Esophagus muscularis mucosa (tissue), 4 donors: ENCODE data around the gene EARS2. TPM values are rescaled to one million over a fixed set of nuclear protein-coding genes. Genes with fewer than 3 reads are reported as not detected.
A peak's percentile ranks its signal among the peaks of the same experiment; 100 is the strongest.

ENCODE experiments used
- DNase-seq: peaks from one replicate; pipeline ENCODE4 v3.0.0-alpha.2; 2017; ENCODE audit errors: extremely low spot score
- H3K27ac ChIP-seq, 4 donors: fragments of 200-600 bp; sonication (generic); replicated peaks in 1 of 4; 1 replicate in 3 of 4; 2 replicates in 1 of 4; pipeline ENCODE4 v1.5.1; 2016 to 2019; ENCODE audit warnings: mild to moderate bottlenecking in 1 of 4
- H3K27me3 ChIP-seq, 4 donors: fragments of 200-600 bp; sonication (generic); one replicate each; pipeline versions ENCODE4 v1.5.1 to v1.6.0; 2016 to 2019
- H3K36me3 ChIP-seq, 4 donors: fragments of 200-600 bp; sonication (generic); one replicate each; pipeline ENCODE4 v1.5.1; 2016 to 2019
- H3K4me1 ChIP-seq, 4 donors: fragments of 200-600 bp; sonication (generic); one replicate each; pipeline ENCODE4 v1.5.1; 2016 to 2019
- H3K4me3 ChIP-seq, 4 donors: fragments of 200-600 bp; sonication (generic); 1 replicate in 2 of 4; 2 replicates in 2 of 4; pipeline ENCODE4 v1.5.1; 2016 to 2019; ENCODE audit warnings: mild to moderate bottlenecking in 4 of 4, moderate library complexity in 1 of 4
- H3K9me3 ChIP-seq, 4 donors: fragments of 200-600 bp; sonication (generic); 1 replicate in 3 of 4; 2 replicates in 1 of 4; pipeline ENCODE4 v1.5.1; 2016 to 2019
- EP300 ChIP-seq: sonication (generic); formaldehyde crosslinking; IDR thresholded peaks from one replicate; pipeline ENCODE4 v1.6.1; 2017; ENCODE audit warnings: antibody characterized with exemption
- POLR2A ChIP-seq: fragments of 450-650 bp; IDR thresholded peaks from one replicate; pipeline ENCODE4 v1.6.1; 2017; ENCODE audit warnings: antibody characterized with exemption, moderate library complexity, mild to moderate bottlenecking, low read depth
- POLR2AphosphoS5 ChIP-seq, 2 donors: sonication (generic); formaldehyde crosslinking; IDR thresholded peaks; one replicate each; pipeline ENCODE4 v1.6.1; 2017; ENCODE audit warnings: antibody characterized with exemption in 2 of 2
- WGBS: methylation state at CpG from one replicate; pipeline ENCODE4 v1.1.5; 2018; 5-methylcytosine and 5-hydroxymethylcytosine counted together
- intact Hi-C: fragments of 100-400 bp; cut with DNase I; formaldehyde crosslinking; loops from one replicate; pipeline ENCODE4 v1.15.1; 2023
- total RNA-seq, 4 donors: library from RNA; depleted of rRNA; stranded (reverse); fragments of >200 nt; gene quantifications; one replicate each; pipeline versions ENCODE4 v1.1.0 to v1.2.1, GENCODE V29; 2016
- TF ChIP-seq, protein P1 (sequence below), 3 experiments: fragments of 200-600 bp in 2 of 3; fragments of 450-650 bp in 1 of 3; sonication (generic) in 2 of 3; IDR thresholded peaks; one replicate each; pipeline ENCODE4 v1.5.1; 2017 to 2019; ENCODE audit warnings: antibody characterized with exemption in 3 of 3, mild to moderate bottlenecking in 2 of 3, moderate library complexity in 1 of 3

Gene EARS2
- 10 to 100 TPM; 14.2 to 24.4 (median 18.2) TPM for total RNA-seq

DNA sequence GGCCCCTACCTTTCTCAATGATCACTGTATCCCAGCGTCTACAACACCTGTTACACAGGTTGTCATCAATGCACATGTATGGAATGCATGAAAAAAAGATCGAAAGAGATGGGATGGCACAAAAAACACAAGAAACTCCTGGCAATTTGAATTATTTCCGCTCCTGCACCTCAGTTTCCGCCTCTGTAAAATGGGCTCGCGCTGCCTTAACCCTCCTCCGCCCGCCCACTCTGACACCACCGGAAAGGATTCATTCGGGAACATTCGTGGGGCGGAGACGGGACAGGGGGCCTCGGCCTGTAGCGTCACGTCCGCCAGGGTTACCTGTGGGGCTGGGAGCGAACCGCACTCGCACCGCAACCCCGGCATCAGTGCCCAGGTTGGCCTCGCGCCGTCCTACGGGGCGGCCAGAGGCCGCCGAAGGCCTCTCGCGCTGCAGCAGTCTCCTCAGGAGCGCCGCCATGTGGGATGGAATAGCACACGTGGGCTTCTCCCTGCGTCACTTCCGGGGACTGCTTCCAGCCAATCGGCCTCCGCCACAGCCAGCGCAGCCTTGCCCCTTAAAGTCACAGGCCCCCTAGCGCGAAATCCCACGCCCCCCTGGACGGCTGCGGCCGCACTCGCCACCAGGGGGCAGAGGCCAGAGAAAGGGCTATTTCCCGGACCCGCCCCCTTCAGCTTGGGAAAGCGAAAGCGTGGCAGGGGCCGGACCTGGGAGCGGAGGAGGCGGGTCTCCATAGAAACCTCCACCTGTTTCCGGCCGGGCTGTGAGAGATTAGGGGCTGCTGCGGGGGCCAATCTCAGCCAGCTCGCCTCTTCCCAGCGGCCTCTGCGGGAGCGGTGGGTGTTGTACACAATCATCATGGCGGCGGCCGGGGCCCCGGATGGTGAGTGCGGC is at the start of gene EARS2, which contains the start of gene UBFD1:
TSS of gene EARS2 (minus strand) at position 470 of the 898 bp plus-strand sequence. CDS start at position 463, 7 bp downstream.
TSS of gene UBFD1 (plus strand) at position 847 of the 898 bp plus-strand sequence. CDS start at position 863, 16 bp downstream.
- WGBS: 4% methylated on average over 29 of the region's 65 CpGs
- Histone ChIP-seq H3K27me3 (no peaks in the 10 kb centered on the region), H3K9me3 (no peaks in the 10 kb centered on the region), H3K4me1 (peaks cover 22 to 49% (median 43%) of the 10 kb centered on the region in 4 donors), H3K36me3 (peaks cover 9 to 46% (median 38%) of the 10 kb centered on the region in 4 donors), H3K27ac (peak within 1 kb of the TSS; percentile 91 to 97 (median 95)), H3K4me3 (peak within 1 kb of the TSS; percentile 80 to 99 (median 94))
- DNase-seq: peak; percentile 100
- TF ChIP-seq POLR2AphosphoS5 (IDR thresholded peaks at IDR 0.05) (peak; percentile 76 to 88), POLR2A (no peak), EP300 (no peak)
- TF ChIP-seq, protein P1, sequence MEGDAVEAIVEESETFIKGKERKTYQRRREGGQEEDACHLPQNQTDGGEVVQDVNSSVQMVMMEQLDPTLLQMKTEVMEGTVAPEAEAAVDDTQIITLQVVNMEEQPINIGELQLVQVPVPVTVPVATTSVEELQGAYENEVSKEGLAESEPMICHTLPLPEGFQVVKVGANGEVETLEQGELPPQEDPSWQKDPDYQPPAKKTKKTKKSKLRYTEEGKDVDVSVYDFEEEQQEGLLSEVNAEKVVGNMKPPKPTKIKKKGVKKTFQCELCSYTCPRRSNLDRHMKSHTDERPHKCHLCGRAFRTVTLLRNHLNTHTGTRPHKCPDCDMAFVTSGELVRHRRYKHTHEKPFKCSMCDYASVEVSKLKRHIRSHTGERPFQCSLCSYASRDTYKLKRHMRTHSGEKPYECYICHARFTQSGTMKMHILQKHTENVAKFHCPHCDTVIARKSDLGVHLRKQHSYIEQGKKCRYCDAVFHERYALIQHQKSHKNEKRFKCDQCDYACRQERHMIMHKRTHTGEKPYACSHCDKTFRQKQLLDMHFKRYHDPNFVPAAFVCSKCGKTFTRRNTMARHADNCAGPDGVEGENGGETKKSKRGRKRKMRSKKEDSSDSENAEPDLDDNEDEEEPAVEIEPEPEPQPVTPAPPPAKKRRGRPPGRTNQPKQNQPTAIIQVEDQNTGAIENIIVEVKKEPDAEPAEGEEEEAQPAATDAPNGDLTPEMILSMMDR (IDR thresholded peaks at IDR 0.05): peak; percentile 90 to 95 (median 93)
- intact Hi-C loops: loop anchor here (2.0 to 5.0 kb wide), 3 partner anchors 40 to 86 kb away; partner anchors contain the start of gene NDUFAB1

DNA sequence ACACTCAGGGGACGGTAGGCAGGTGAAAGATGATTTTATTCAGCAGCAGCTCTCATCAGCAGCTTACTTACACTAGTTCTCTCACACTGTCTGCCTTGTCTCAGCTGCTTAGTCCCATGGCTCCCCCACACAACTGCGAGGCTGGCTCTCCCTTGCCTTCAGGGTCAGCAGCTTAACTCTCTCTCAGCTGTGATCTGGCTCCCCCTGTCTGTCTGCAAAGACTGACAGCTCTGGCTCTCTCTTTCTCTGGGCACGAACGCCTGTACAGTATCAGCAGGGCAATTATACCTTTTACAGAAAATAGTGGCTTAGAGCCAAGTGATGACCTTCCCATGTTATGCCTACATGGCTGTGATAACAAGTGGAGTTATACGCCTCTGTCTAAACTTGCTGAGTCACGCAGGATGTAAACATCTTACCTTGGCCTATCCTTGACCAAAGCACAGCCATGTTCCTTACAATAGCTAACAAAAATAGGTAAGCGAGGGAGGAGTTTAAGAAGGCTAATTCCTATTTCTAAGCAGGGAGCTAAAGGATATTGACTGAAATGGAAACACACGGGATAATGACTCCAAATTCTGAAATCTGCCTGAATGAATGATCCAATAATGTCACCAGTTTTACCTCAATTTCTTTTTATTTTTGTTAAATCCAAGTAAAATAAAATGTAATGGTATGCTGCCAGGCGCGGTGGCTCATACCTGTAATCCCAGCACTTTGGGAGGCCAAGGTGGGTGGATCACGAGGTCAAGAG is 40.0 kb upstream of the EARS2 start:
- Histone ChIP-seq H3K27me3 (no peaks in the 10 kb centered on the region), H3K9me3 (no peaks in the 10 kb centered on the region), H3K36me3 (peaks cover 2 to 36% (median 25%) of the 10 kb centered on the region in 4 donors), H3K4me1 (peaks cover 24 to 33% (median 26%) of the 10 kb centered on the region in 4 donors), H3K4me3 (peak overlapping the region in 1 of 4 donors; percentile 99), H3K27ac (no peak overlapping the region)
- no peak for DNase-seq
- WGBS: 78% methylated on average over 11 of the region's 11 CpGs
- TF ChIP-seq, protein P1 (IDR thresholded peaks at IDR 0.05): no peak
- no peak for TF ChIP-seq POLR2AphosphoS5 (IDR thresholded peaks at IDR 0.05)
- no peak for TF ChIP-seq EP300
- no peak for TF ChIP-seq POLR2A
- intact Hi-C loops: loop anchor here (5.0 kb wide), 1 partner anchor 40 kb away; the partner anchor contains the start of genes EARS2 and UBFD1

DNA sequence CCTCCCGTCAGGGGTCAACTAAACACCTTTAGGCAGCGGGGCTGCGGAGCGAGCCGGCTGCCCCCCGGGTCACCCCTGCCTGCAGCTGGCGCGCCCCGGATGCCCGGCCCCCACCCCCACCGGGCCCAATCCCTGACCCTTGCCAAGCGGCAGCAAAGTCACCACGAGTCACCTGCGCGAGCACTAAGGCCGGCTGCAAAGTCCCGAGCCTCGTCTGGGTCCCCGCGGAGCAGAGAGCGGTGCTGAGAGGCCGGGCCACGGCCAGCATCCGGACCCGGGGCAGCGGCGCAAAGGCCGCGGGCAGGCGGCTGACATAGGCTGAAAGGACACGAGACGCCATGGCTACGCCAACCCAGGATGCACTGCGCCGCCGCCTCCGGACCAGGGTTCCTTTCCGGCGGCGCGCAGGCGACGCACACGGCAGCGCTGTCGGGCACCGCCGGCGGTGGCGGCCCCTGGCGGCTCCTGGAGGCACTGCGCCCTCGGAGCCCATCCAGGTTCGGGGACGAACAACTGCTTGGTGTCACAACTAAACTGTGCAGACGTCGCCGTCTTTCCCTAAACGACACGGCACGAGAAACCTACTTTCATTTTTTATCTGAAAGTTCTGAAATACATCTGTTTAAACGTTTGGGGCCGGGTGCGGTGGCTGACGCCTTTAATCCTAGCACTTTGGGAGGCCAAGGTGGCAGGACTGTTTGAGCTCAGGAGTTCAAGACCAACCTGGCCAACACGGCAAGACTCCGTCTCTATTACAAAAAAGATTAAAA is 39.0 kb upstream of the EARS2 start, which contains the start of gene NDUFAB1:
TSS of gene NDUFAB1 (minus strand) at position 366 of the 770 bp plus-strand sequence. CDS start at position 340, 26 bp downstream.
- intact Hi-C loops: loop anchor here (5.0 kb wide), 1 partner anchor 39 kb away; the partner anchor contains the start of genes EARS2 and UBFD1
- WGBS: 10% methylated on average over 7 of the region's 67 CpGs
- Histone ChIP-seq H3K4me3 (peak within 1 kb of the TSS; percentile 75 to 99 (median 88)), H3K9me3 (no peaks in the 10 kb centered on the region), H3K27me3 (no peaks in the 10 kb centered on the region), H3K27ac (peak within 1 kb of the TSS; percentile 82 to 89 (median 88)), H3K4me1 (peaks cover 24 to 33% (median 30%) of the 10 kb centered on the region in 4 donors), H3K36me3 (peaks cover 0 to 37% (median 28%) of the 10 kb centered on the region in 4 donors)
- TF ChIP-seq POLR2A (no peak), POLR2AphosphoS5 (IDR thresholded peaks at IDR 0.05) (peak; percentile 48 to 96)
- TF ChIP-seq, protein P1 (IDR thresholded peaks at IDR 0.05): peak in 2 of 3 experiments; percentile 100
- DNase-seq: peak; percentile 93
